Heart right ventricle (tissue), 16 donors: ENCODE measurements around the gene PPM1H. TPM values are rescaled to one million over a fixed set of nuclear protein-coding genes. Genes with fewer than 3 reads are reported as not detected.

ENCODE experiments used
- ATAC-seq, 8 donors: fragments of 200-7000 bp; cut with Tn5 transposase; one replicate each; pipeline ENCODE4 v1.9.1; 2020; ENCODE audit warnings: mild to moderate bottlenecking in 8 of 8, moderate library complexity in 8 of 8, moderate number of reproducible peaks in 1 of 8
- DNase-seq, 2 donors: peaks; one replicate each; pipeline ENCODE4 v3.0.0-alpha.2; 2020
- H3K27ac ChIP-seq, 10 donors: fragments of 200-600 bp; sonication (generic) in 2 of 10; one replicate each; pipeline versions ENCODE4 v1.5.0 to v1.8.0; 2020 to 2022; ENCODE audit warnings: mild to moderate bottlenecking in 3 of 10
- H3K27me3 ChIP-seq, 7 donors: fragments of 200-600 bp; one replicate each; pipeline ENCODE4 v1.8.0; 2021 to 2022; ENCODE audit warnings: mild to moderate bottlenecking in 2 of 7
- H3K36me3 ChIP-seq, 9 donors: fragments of 200-600 bp; sonication (generic) in 1 of 9; one replicate each; pipeline versions ENCODE4 v1.5.0 to v1.8.0; 2020 to 2022; ENCODE audit warnings: mild to moderate bottlenecking in 2 of 9
- H3K4me1 ChIP-seq, 9 donors: fragments of 200-600 bp; sonication (generic) in 1 of 9; one replicate each; pipeline versions ENCODE4 v1.5.0 to v1.8.0; 2020 to 2022; ENCODE audit warnings: mild to moderate bottlenecking in 4 of 9
- H3K4me3 ChIP-seq, 10 donors: fragments of 200-600 bp; sonication (generic) in 2 of 10; one replicate each; pipeline versions ENCODE4 v1.5.0 to v1.8.0; 2020 to 2022; ENCODE audit warnings: mild to moderate bottlenecking in 7 of 10, moderate library complexity in 2 of 10
- H3K9me3 ChIP-seq, 11 donors: fragments of 200-600 bp in 10 of 11; sonication (generic) in 2 of 11; one replicate each; pipeline versions ENCODE4 v1.5.0 to v1.8.0; 2013 to 2022; ENCODE audit warnings: mild to moderate bottlenecking in 2 of 11, control low read depth in 1 of 11, moderate library complexity in 1 of 11
- CTCF ChIP-seq, 9 donors: fragments of 200-600 bp; sonication (generic) in 2 of 9; IDR thresholded peaks; one replicate each; pipeline versions ENCODE4 v1.5.0 to v1.8.0; 2021 to 2022; ENCODE audit warnings: antibody characterized with exemption in 9 of 9, mild to moderate bottlenecking in 5 of 9, moderate library complexity in 1 of 9
- WGBS, 2 donors: extraction: QIAGEN DNeasy Blood & Tissue Kit; methylation state at CpG; one replicate each; pipeline ENCODE4 v1.1.7; 2013; ENCODE audit warnings: inconsistent platforms in 1 of 2; 5-methylcytosine and 5-hydroxymethylcytosine counted together
- intact Hi-C, 10 donors: fragments of 100-400 bp; cut with DNase I; formaldehyde crosslinking; loops; one replicate each; pipeline versions ENCODE4 v1.11.1 to v1.14.2; 2022
- polyA plus RNA-seq, 2 donors: library from polyadenylated mRNA; stranded (reverse); fragments of 200-250 nt; gene quantifications; one replicate each; pipeline ENCODE4 v1.2.3, GENCODE V29; 2013
- total RNA-seq, 10 donors: library from RNA; stranded (reverse); fragmentation: NEBNext Ultra II Directional in 3 of 10; extraction: Animal tissue kit (Norgen Biotek cat#: 25700) in 3 of 10; gene quantifications; one replicate each; pipeline versions ENCODE4 v1.2.1 to v1.2.4, GENCODE V29; 2021 to 2023
- donor health status: Arrhythmogenic right ventricular cardiomyopathy.
- donor health status: ischemic (EF 13 %, LVEDD 7.1; RV severe dilation, severe dysfunction).
- donor health status: healthy with polysubstance abuse.
- donor health status: DM: no; HTN: yes; CAD: no.
- donor health status: DM: no; HTN: no; CAD: no.
- donor health status: ischemic (EF 25% LVEDD 6.9; RV normal size, moderate dysfunction).
- donor health status: ischemic (EF 25% LVEDD 5.7; RV mildly dilated, moderate dysfunction).
- donor health status: healthy.
- donor health status: DM: yes; HTN: yes; CAD: no.
- donor health status: Ischemic cardiomyopathy.
- donor health status: ischemic (EF 35%, LVEDD 5.7; RV mildly dilated, moderate dysfunction).
- donor health status: nonischemic (EF 11% LVEDD 7.7; RV severe dilation, severe dysfunction).
- donor health status: DM: yes; HTN: yes; CAD: no.
- donor health status: PGD.
- donor health status: ischemic (EF 29% LVEDD 5.4; RV normal size, mild dysfunction).
- donor health status: nonischemic (EF 23%, LVEDD 6.1; RV moderate dilation, normal function).

The PPM1H gene
- total and polyA plus RNA-seq, 12 donors: 0.62 to 7.1 (median 5.3) TPM

GRCh38 chr12:62646566-62646965, 288.4 kb downstream of the PPM1H start:
- Histone ChIP-seq H3K4me3 (no peak overlapping the region), H3K9me3 (no peaks in the 10 kb centered on the region), H3K36me3 (peaks cover 0 to 17% (median 0%) of the 10 kb centered on the region in 9 donors), H3K4me1 (peaks cover 0 to 7% (median 0%) of the 10 kb centered on the region in 9 donors), H3K27ac (no peak overlapping the region), H3K27me3 (no peaks in the 10 kb centered on the region)
- WGBS, 2 donors: 97% methylated on average over 8 of the region's 8 CpGs
- intact Hi-C loops: loop anchor here in 1 of 10 donors (10.0 kb wide), 1 partner anchor 48 kb away; no protein-coding TSS in a partner anchor
- DNase-seq (no peak), ATAC-seq (no peak)
- TF ChIP-seq CTCF (IDR thresholded peaks at IDR 0.05): no peak

DNA sequence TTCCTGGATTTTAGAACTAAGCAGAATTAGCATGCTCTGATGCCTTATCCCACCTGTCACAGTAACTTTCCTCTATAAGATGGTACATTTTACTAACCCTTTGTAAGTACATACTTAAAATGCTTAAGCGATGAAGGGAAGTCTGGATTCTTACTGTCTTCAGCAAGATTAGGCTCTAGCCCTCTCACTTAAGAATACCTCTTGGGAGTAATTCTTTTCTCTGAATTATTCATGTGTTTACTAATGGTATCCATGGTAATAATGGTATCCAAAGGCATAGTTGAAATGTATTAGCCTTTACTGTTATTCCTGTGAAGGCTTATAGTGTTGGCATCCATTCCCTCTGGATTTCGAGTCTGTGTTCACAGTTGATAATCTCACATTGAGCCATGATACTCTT, 291.5 kb downstream of the PPM1H start:
- 75 to 80% methylated on average over 2 of the region's 2 CpGs for WGBS, 2 donors

DNA sequence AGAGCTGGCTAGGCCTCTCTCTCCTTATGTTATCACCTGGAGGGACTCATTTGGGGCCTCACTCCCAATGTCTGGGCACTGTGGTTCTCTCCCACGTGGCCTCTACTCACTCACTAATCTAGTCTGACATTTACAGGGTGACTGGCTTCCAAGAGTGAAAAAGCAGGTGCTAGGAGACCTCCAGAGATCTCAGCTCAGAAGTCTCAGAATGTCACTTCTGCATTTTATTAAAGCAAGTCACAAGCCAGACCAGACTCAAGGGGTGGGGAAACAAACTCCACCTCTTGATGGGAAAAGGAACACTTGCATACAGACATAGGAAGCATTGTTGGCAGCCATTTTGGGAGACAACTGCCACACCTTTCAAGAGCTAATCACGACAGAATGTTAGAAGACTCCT, 292.5 kb downstream of the PPM1H start:
- intact Hi-C loops: loop anchor here in 1 of 10 donors (10.0 kb wide), 1 partner anchor 52 kb away; no protein-coding TSS in a partner anchor
- 70 to 88% methylated on average over 2 of the region's 2 CpGs for WGBS, 2 donors
- H3K4me1 ChIP-seq: peaks cover 0 to 14% (median 0%) of the 10 kb centered on the region in 9 donors
- no peak for TF ChIP-seq CTCF (IDR thresholded peaks at IDR 0.05)
- H3K4me3 ChIP-seq: no peak overlapping the region
- no peaks in the 10 kb centered on the region for H3K9me3 ChIP-seq
- no peaks in the 10 kb centered on the region for H3K27me3 ChIP-seq
- H3K36me3 ChIP-seq: peaks cover 0 to 12% (median 0%) of the 10 kb centered on the region in 9 donors
- DNase-seq (no peak), ATAC-seq (no peak)
- H3K27ac ChIP-seq: no peak overlapping the region

More for the DNA sequence above, 291.5 kb downstream of the PPM1H start:
- Histone ChIP-seq H3K4me3 (no peak overlapping the region), H3K36me3 (peaks cover 0 to 17% (median 0%) of the 10 kb centered on the region in 9 donors), H3K9me3 (no peaks in the 10 kb centered on the region), H3K27me3 (no peaks in the 10 kb centered on the region), H3K4me1 (peaks cover 0 to 16% (median 0%) of the 10 kb centered on the region in 9 donors), H3K27ac (no peak overlapping the region)
- ATAC-seq (no peak), DNase-seq (no peak)
- no peak for TF ChIP-seq CTCF (IDR thresholded peaks at IDR 0.05)
- intact Hi-C loops: loop anchor here in 1 of 10 donors (10.0 kb wide), 1 partner anchor 51 kb away; no protein-coding TSS in a partner anchor

- no peak for TF ChIP-seq CTCF (IDR thresholded peaks at IDR 0.05)
- DNase-seq (no peak), ATAC-seq (no peak)
- no peak overlapping the region for H3K27ac ChIP-seq
- H3K4me1 ChIP-seq: peaks cover 0 to 12% (median 0%) of the 10 kb centered on the region in 9 donors
- 71 to 76% methylated on average over 4 of the region's 4 CpGs for WGBS, 2 donors
- intact Hi-C loops: loop anchor here in 1 of 10 donors (10.0 kb wide), 1 partner anchor 54 kb away; no protein-coding TSS in a partner anchor
- peaks cover 0 to 5% (median 0%) of the 10 kb centered on the region in 9 donors for H3K36me3 ChIP-seq
- H3K9me3 ChIP-seq: no peaks in the 10 kb centered on the region
- H3K27me3 ChIP-seq: peaks cover 0 to 4% (median 0%) of the 10 kb centered on the region in 7 donors
- no peak overlapping the region for H3K4me3 ChIP-seq
Observed at GRCh38 chr12:62640910-62641448, 294.0 kb downstream of the PPM1H start.
